ENCODE data around the gene DYNC1I1.

Gene DYNC1I1

DNA sequence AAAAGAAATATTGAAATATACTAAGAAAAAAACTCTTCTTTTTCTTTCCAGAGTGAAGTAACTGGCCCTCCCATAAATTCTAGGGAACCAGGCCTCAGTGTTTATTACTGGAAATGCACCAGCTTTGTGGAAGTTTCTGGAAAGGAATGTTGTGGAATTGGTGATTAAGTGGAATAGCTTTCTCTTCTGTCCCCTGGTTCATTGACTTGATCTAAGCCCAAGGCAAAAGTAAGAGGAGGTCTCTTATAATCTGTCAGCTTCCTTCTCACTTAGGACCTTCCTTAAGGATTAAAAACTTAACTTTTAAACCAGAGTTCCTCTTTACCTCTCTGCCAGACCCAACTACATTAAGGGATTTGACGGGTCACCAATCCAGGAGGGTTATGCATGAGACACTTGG lies 283.4 kb downstream of the DYNC1I1 start:
- H3K27ac ChIP-seq: no peak overlapping the region
- TF ChIP-seq, protein P1, sequence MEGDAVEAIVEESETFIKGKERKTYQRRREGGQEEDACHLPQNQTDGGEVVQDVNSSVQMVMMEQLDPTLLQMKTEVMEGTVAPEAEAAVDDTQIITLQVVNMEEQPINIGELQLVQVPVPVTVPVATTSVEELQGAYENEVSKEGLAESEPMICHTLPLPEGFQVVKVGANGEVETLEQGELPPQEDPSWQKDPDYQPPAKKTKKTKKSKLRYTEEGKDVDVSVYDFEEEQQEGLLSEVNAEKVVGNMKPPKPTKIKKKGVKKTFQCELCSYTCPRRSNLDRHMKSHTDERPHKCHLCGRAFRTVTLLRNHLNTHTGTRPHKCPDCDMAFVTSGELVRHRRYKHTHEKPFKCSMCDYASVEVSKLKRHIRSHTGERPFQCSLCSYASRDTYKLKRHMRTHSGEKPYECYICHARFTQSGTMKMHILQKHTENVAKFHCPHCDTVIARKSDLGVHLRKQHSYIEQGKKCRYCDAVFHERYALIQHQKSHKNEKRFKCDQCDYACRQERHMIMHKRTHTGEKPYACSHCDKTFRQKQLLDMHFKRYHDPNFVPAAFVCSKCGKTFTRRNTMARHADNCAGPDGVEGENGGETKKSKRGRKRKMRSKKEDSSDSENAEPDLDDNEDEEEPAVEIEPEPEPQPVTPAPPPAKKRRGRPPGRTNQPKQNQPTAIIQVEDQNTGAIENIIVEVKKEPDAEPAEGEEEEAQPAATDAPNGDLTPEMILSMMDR (conservative IDR thresholded peaks at IDR 0.05): no peak
- no peak for TF ChIP-seq ZFX (IDR thresholded peaks at IDR 0.05)

DNA sequence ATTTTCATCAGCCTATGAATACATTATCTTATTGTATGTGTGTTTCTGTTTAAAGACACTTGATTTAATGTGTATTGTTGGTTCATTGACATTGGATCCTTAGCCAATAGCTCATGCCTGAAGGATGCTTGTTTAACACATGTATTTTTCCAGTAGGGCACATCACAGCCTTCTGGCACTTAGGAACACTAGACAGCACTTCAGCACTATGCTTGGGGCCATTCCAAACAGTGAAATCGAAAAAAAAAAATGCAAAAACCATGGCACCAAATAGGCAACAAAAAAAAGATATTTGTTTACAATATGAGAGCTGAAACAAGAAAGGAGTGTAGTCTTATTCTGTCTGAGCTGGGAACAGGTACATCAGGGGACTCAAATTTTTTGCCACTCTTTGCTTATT lies 286.7 kb downstream of the DYNC1I1 start:
- no peak overlapping the region for H3K27ac ChIP-seq
- TF ChIP-seq, protein P1 (conservative IDR thresholded peaks at IDR 0.05): no peak
- no peak for TF ChIP-seq ZFX (IDR thresholded peaks at IDR 0.05)

DNA sequence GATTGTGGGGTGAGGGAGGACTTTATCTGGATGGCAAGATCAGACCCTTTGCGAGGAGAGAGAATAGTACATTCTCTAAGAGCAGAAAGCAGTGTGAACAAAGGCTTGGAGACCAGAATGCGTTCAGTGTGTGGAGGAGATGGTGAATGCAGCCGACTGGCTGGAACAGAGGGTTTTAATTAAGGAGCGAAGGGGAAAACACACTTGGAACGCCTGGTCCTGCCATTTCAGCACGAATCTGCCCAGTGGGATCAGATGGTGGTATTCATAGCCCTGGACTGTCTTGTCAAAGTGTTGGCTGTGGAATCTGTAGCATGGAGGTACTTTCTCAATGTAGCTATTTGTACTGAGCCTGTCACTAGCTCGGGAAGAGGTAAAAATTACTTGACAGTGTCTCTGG lies 288.7 kb downstream of the DYNC1I1 start:
- H3K27ac ChIP-seq: no peak overlapping the region; the same call in 1 of the 2 replicates
- no peak for TF ChIP-seq ZFX (IDR thresholded peaks at IDR 0.05)
- TF ChIP-seq, protein P1 (conservative IDR thresholded peaks at IDR 0.05): no peak

DNA sequence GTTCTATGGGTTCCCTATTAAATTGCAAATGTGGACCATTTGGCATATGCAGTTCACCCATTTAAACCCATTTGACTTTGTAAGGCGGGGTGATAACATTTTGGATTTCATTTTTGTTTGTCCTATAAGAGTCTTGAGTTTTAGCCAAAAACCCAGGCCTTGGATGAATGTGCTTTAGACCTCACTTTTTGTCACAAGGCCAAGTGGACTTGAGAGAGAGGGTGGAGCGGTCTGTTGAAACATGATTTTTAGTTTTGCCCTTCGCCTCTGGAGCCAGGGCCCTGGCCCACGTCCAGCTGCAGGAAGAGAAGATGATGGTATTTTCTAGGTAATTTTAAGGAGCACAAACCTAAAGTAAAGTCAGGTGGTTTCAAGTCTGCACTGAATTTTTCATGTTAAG lies 289.5 kb downstream of the DYNC1I1 start:
- TF ChIP-seq, protein P1 (conservative IDR thresholded peaks at IDR 0.05): no peak
- TF ChIP-seq ZFX (IDR thresholded peaks at IDR 0.05): no peak
- no peak overlapping the region for H3K27ac ChIP-seq

DNA sequence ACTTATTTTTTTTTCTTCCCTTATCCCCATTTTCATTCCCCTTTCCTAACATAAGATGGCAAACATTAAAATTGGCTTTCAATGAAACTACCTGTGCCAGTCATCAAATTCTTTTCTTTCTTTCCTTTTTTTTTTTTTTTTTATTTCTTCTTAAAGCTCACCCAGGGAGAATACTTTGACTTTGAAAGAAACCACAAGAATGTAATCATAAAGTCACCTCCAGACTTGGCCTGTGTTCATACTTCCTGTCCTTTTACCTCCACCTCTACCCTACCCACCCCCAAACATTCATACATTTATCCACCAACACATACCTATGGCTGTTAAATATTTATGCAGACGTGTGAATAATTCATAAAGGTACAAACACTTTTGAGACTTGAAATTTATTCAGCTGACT lies 295.0 kb downstream of the DYNC1I1 start:
- no peak for TF ChIP-seq ZFX (IDR thresholded peaks at IDR 0.05)
- no peak overlapping the region for H3K27ac ChIP-seq

DNA sequence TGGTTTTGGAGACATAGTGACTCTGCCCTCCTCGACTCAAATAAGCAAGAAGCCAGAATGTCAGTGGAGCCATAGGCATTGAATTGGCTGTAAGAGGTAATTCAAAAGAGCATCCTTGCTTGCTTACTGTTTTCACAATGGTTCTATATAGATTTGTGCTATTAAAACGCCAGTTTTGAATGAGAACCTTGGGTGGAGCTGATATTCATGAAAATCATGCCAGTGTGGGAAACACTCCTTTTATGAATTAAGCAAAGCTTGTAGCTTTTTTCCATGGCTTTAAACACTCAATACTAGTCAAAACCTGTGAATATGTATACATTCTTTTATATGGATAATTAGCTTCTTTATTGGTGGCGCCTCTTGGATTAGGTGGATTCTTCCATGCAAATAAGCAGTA lies 297.0 kb downstream of the DYNC1I1 start:
- no peak overlapping the region for H3K27ac ChIP-seq
- TF ChIP-seq, protein P1 (conservative IDR thresholded peaks at IDR 0.05): no peak
- TF ChIP-seq ZFX (IDR thresholded peaks at IDR 0.05): no peak

DNA sequence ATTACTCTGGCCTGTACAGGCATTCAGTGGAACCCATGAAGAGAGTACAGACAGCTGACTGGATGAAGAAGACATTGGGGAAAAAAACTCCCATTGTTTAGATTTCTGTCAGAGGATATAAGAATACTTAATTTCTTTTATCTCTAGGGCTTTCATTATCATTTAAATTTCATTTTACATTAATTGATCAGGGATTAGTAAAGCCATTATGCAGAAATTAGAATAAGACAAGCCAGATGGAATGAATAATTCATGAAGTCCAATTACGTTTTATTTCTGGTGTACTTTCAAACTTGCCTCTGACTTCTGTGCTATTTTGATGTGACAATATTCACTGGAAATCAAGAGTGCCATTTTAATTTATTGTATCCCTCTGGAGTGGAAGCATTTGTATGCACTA lies 302.5 kb downstream of the DYNC1I1 start:
- no peak overlapping the region for H3K27ac ChIP-seq
- no peak for TF ChIP-seq ZFX (IDR thresholded peaks at IDR 0.05)
- TF ChIP-seq, protein P1 (conservative IDR thresholded peaks at IDR 0.05): no peak

DNA sequence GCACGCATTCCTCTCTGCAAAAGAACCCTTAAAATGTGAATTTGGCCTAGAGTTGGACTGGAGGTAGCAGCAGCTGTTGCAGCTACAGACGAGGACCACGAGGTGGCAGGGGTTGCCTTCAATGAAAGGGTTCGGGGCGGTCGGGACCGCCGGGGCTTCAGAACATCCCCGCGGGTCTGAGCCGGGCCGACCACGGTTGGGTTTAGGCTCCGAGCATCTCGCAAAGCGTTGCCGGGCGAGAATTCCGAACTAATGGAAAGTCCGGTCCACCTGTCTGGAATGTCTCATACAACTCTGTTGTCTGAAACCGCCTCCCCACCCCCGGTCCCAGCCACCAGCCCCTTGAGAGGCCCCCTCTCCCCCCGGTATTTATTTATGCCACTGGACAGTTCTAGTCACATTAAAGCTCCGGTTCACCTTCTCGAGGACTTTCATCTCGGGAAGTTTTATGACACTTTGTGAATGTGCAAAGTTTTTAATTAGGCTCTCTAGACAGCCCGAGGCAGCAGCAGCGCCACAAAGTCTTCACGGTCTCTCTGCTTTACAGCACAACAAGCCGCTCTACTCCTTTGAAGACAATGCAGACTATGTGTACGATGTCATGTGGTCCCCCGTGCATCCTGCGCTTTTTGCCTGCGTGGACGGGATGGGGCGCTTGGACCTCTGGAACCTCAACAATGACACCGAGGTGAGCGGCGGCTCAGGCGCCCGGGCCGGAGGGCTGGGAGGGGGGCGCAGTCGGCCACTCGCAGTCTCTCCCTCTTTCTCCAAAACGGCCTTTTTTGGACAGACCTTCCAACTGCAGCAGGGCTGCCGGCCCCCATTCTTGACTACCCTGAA lies 303.4 kb downstream of the DYNC1I1 start:
- no peak overlapping the region for H3K27ac ChIP-seq
- TF ChIP-seq, protein P1 (conservative IDR thresholded peaks at IDR 0.05): peak; percentile 97
- TF ChIP-seq ZFX (IDR thresholded peaks at IDR 0.05): no peak
